Occipital lobe (tissue), 2 donors: ENCODE data around the gene RPL26. TPM values are rescaled to one million over a fixed set of nuclear protein-coding genes. Genes with fewer than 3 reads are reported as not detected.
"Not testable (repeated sequence)": the region's sequence is repeated elsewhere in the genome, so short reads cannot be mapped to it uniquely, and the experiment has no call there.

Source experiments
- DNase-seq: peaks from one replicate; lab custom pipeline; 2025; lab: John Stamatoyannopoulos, UW
- total RNA-seq: library from RNA; depleted of rRNA; stranded (reverse); fragments of >200 nt; gene quantifications from one replicate; pipeline ENCODE4 v1.2.3, GENCODE V29; 2014

Gene RPL26
- total RNA-seq, 1 donor from 2014 or later = 3,834 TPM

DNA sequence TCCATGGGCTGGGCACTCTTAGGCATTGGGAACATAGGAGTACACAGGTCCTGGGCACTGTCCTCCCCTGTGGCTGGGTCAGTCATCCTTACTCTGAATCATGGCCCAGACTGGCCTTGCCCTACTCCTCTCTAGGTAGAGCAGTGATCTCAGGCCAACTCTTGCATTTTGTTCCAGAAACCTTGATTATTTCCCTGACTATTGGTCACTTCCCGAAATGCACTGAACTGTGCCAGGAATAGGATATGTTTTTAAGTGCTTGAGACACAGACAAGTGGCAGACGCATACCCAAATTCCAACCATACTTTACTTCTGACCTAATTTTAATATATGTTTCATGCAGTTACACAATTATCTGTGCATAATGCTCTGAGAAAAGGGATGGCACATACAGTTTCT, 16.8 kb downstream of the RPL26 start:
- no peak for DNase-seq

DNA sequence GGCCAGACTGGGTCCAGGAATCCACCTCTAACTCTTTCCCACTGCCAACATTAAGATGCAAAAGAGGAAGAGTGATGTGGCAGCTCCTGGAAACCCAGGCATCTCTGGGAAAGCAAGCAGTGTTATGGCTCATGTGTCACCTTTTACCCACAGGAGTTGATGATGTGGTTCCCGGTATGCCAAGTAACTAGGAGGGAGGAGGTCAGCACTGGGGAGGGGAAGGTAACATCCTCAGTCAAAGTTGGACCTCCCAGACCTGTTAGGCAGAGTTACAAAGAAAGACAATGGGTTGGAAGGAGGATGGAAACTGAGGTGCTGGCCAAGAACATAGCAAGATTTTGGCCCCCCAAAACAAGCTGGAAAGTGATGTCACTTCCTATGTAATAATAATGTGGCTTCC, 17.9 kb downstream of the RPL26 start:
- no peak for DNase-seq

GRCh38 chr17:8362651-8363332, 20.2 kb downstream of the RPL26 start:
- no peak for DNase-seq

- no peak for DNase-seq
Observed at GRCh38 chr17:8360751-8361150, 22.2 kb downstream of the RPL26 start.

DNA sequence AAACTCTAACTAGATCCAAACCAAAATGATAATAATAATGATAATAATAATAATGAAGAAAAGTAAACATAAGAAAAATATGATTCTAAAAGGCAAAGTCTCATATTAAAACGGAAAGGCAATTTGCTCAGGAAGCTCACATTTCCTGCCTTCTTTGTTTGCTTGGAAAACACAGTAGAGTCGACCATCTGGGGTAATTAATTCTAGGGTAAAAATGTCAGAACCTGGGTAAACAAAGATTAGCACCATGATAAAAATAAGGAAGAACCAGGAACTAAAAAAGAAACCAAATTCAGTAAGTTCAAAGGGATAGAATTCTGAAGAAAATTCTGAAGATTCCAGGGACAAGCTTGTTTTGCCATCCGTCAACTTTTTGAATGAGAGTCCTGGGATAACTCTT, 22.7 kb downstream of the RPL26 start:
- DNase-seq = no peak

DNA sequence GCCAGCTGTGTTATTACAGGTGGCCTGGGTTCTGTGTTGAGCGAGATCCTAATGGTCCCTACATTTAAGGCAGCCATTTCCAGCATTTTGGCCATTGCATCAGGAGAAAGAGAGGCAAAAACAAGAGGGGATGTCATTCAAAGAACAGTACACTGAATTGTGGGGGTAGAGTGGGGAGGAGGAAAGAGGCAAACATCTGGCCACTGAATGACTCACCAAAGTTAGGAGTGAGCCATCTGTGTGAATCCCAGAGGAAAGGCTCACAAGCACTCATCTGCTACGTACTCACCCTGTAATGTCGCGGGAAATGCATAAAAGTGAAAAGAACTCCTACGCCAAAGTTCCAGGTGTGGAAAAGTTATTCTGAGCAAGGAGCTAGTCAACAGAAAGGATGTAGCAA, 23.2 kb downstream of the RPL26 start:
- DNase-seq = peak; percentile 20

DNA sequence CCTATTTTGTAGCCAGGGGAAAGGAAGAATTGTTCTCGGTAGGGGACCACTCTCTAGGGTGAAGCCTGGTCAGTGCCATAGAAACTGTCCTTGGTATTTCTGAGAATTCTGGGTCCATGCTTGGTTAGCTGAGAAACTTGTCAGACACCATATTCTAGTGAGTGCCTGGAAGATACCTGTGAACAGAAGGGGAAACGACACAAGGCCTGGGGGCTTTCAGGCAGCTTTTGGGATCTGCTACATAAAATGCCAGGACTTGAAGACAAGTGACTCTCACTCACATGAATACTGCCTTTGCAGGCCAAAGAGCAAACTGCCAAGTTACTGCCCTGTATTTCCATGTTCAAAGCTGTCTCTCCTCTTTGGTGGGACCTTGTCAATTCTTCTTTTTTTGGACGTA, 25.1 kb downstream of the RPL26 start:
- no peak for DNase-seq

- DNase-seq = no peak
Observed at GRCh38 chr17:8354236-8354635, 28.8 kb downstream of the RPL26 start.

- no peak for DNase-seq
Observed at GRCh38 chr17:8353736-8354135, 29.3 kb downstream of the RPL26 start.

- no peak for DNase-seq
Observed at GRCh38 chr17:8350339-8350738, 32.7 kb downstream of the RPL26 start.

DNA sequence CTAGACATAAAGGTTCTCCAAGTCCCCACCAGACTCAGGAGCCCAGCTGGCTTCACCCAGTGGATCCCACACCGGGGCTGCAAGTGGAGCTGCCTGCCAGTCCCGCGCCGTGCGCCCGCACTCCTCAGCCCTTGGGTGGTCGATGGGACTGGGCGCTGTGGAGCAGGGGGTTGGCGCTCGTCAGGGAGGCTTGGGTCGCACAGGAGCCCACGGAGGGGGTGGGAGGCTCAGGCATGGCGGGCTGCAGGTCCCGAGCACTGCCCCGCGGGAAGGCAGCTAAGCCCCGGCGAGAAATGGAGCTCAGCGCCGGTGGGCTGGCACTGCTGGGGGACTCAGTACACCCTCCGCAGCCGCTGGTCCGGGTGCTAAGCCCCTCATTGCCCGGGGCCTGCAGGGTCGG, 36.0 kb downstream of the RPL26 start:
- DNase-seq = not testable (repeated sequence)

- DNase-seq = no peak
Observed at GRCh38 chr17:8345951-8346665, 36.9 kb downstream of the RPL26 start.

- no peak for DNase-seq
Observed at GRCh38 chr17:8345052-8345690, 37.8 kb downstream of the RPL26 start.

GRCh38 chr17:8341456-8341855, 41.5 kb downstream of the RPL26 start:
- DNase-seq = no peak

DNA sequence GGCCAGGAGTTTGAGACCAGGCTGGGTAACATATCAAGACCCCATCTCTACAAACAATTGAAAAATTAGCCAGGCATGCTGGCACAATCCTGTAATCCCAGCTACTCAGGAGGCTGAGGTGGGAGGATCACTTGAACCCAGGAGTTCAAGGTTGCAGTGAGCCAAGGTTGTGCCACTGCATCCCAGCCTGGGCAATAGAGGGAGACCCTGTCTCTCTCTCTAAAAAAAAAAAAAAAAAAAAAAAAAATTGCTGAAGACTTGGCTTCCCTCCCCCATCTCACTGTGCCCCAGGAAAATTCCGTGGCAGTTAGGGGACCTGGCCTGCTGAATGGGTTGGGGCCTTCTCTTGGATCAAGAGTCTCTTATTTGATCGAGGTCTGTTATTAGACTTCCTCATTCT, 43.5 kb downstream of the RPL26 start, which contains the start of gene ODF4:
Gene ODF4 (plus strand): TSS at position 301 of the 400 bp plus-strand sequence. CDS start 212 bp downstream, outside the sequence.
- no peak for DNase-seq

- no peak for DNase-seq
Observed at GRCh38 chr17:8338753-8339140, 44.2 kb downstream of the RPL26 start.

- no peak for DNase-seq
Observed at GRCh38 chr17:8337802-8338752, 44.9 kb downstream of the RPL26 start.

DNA sequence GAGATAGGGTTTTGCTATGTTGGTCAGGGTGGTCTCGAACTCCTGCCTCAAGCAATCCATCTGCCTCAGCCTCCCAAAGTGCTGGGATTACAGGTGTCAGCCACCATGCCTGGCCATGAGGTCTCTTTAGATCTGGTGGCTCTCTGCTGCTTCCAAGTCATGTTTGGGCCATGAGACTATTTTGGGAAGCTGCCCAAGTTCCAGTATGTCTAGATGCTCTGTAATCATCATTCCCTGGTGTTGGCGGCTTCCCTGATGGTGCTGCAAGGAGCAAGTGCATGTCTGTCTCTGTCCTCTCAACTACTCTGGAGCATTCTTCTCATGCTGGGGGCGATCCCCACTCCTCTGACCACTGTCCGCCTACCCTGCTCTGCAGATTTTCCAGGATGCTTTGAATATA, 49.7 kb downstream of the RPL26 start:
- DNase-seq = no peak

DNA sequence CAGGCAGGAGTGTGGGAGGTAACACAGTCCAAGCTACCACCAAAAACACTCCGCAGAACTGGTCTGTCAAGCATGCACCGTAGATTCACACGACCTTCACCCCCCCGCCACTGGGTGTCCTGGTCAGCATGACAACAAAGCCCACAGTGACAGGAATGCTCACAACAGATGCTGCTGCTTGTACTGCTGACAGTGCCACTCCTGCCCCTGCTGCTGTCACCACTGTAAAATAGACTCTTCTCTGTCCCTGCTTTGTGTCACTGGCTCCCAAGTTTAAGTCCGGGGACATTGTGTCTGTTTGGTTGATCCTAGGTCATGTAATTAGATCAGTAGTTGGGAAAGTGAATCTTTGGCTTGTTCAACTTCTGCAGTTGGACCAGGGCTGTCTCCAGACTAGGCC, 50.3 kb downstream of the RPL26 start:
- DNase-seq = no peak

GRCh38 chr17:8332128-8332527, 50.9 kb downstream of the RPL26 start:
- DNase-seq = no peak
